Esophagus muscularis mucosa (tissue), 4 donors: ENCODE data around the gene ZNF646. TPM values are rescaled to one million over a fixed set of nuclear protein-coding genes. Genes with fewer than 3 reads are reported as not detected.

Source experiments
- DNase-seq: peaks from one replicate; pipeline ENCODE4 v3.0.0-alpha.2; 2017; ENCODE audit errors: extremely low spot score
- H3K27ac ChIP-seq, 4 donors: fragments of 200-600 bp; sonication (generic); replicated peaks in 1 of 4; 1 replicate in 3 of 4; 2 replicates in 1 of 4; pipeline ENCODE4 v1.5.1; 2016 to 2019; ENCODE audit warnings: mild to moderate bottlenecking in 1 of 4
- H3K27me3 ChIP-seq, 4 donors: fragments of 200-600 bp; sonication (generic); one replicate each; pipeline versions ENCODE4 v1.5.1 to v1.6.0; 2016 to 2019
- H3K36me3 ChIP-seq, 4 donors: fragments of 200-600 bp; sonication (generic); one replicate each; pipeline ENCODE4 v1.5.1; 2016 to 2019
- H3K4me1 ChIP-seq, 4 donors: fragments of 200-600 bp; sonication (generic); one replicate each; pipeline ENCODE4 v1.5.1; 2016 to 2019
- H3K4me3 ChIP-seq, 4 donors: fragments of 200-600 bp; sonication (generic); 1 replicate in 2 of 4; 2 replicates in 2 of 4; pipeline ENCODE4 v1.5.1; 2016 to 2019; ENCODE audit warnings: mild to moderate bottlenecking in 4 of 4, moderate library complexity in 1 of 4
- H3K9me3 ChIP-seq, 4 donors: fragments of 200-600 bp; sonication (generic); 1 replicate in 3 of 4; 2 replicates in 1 of 4; pipeline ENCODE4 v1.5.1; 2016 to 2019
- CTCF ChIP-seq, 3 experiments: fragments of 200-600 bp in 2 of 3; fragments of 450-650 bp in 1 of 3; sonication (generic) in 2 of 3; IDR thresholded peaks; one replicate each; pipeline ENCODE4 v1.5.1; 2017 to 2019; ENCODE audit warnings: antibody characterized with exemption in 3 of 3, mild to moderate bottlenecking in 2 of 3, moderate library complexity in 1 of 3
- EP300 ChIP-seq: sonication (generic); formaldehyde crosslinking; IDR thresholded peaks from one replicate; pipeline ENCODE4 v1.6.1; 2017; ENCODE audit warnings: antibody characterized with exemption
- POLR2A ChIP-seq: fragments of 450-650 bp; IDR thresholded peaks from one replicate; pipeline ENCODE4 v1.6.1; 2017; ENCODE audit warnings: antibody characterized with exemption, moderate library complexity, mild to moderate bottlenecking, low read depth
- POLR2AphosphoS5 ChIP-seq, 2 donors: sonication (generic); formaldehyde crosslinking; IDR thresholded peaks; one replicate each; pipeline ENCODE4 v1.6.1; 2017; ENCODE audit warnings: antibody characterized with exemption in 2 of 2
- WGBS: methylation state at CpG from one replicate; pipeline ENCODE4 v1.1.5; 2018; 5-methylcytosine and 5-hydroxymethylcytosine counted together
- intact Hi-C: fragments of 100-400 bp; cut with DNase I; formaldehyde crosslinking; loops from one replicate; pipeline ENCODE4 v1.15.1; 2023
- total RNA-seq, 4 donors: library from RNA; depleted of rRNA; stranded (reverse); fragments of >200 nt; gene quantifications; one replicate each; pipeline versions ENCODE4 v1.1.0 to v1.2.1, GENCODE V29; 2016

Gene ZNF646
- total RNA-seq, 4 donors from 2014 or later: 11.6 to 17.6 (median 15.5) TPM

- intact Hi-C loops: no loop called here
- no peak overlapping the region for H3K4me3 ChIP-seq
- DNase-seq: no peak
- peaks cover 34 to 53% (median 49%) of the 10 kb centered on the region in 4 donors for H3K36me3 ChIP-seq
- H3K27me3 ChIP-seq: peaks cover 0 to 25% (median 1%) of the 10 kb centered on the region in 4 donors
- no peak overlapping the region for H3K27ac ChIP-seq
- 84% methylated on average over 3 of the region's 6 CpGs for WGBS
- no peaks in the 10 kb centered on the region for H3K9me3 ChIP-seq
- peaks cover 11 to 26% (median 19%) of the 10 kb centered on the region in 4 donors for H3K4me1 ChIP-seq
- no peak for TF ChIP-seq POLR2A
- no peak for TF ChIP-seq CTCF (IDR thresholded peaks at IDR 0.05)
- no peak for TF ChIP-seq POLR2AphosphoS5 (IDR thresholded peaks at IDR 0.05)
- no peak for TF ChIP-seq EP300
These were observed 58.9 kb downstream of the ZNF646 start for GRCh38 chr16:31133046-31133501.

Other genes with a start within 250 kb of the ZNF646 start
- 10 to 100 TPM; 42.1 to 57.9 (median 45.5) TPM for gene BCL7C, start 180.3 kb upstream of the ZNF646 start, total RNA-seq
- 10 to 100 TPM in 2 of 4 donors, 1 to 10 TPM in 2; 6.2 to 18.8 (median 10.9) TPM for gene CTF1, start 177.8 kb upstream of the ZNF646 start, total RNA-seq
- gene FBXL19, start 150.8 kb upstream of the ZNF646 start, total RNA-seq: 10 to 100 TPM; 12.1 to 28.1 (median 17.7) TPM
- gene ORAI3, start 125.4 kb upstream of the ZNF646 start, total RNA-seq: 10 to 100 TPM; 33.0 to 56.5 (median 45.8) TPM
- gene SETD1A, start 116.7 kb upstream of the ZNF646 start, total RNA-seq: 10 to 100 TPM in 2 of 4 donors, 1 to 10 TPM in 2; 7.1 to 25.4 (median 9.9) TPM
- 10 to 100 TPM; 15.4 to 33.0 (median 17.9) TPM for gene HSD3B7, start 89.2 kb upstream of the ZNF646 start, total RNA-seq
- 1 to 10 TPM in 3 of 4 donors, under 1 TPM in 1; 0.92 to 2.6 (median 1.8) TPM for gene STX1B, start 63.8 kb upstream of the ZNF646 start, total RNA-seq
- gene STX4, start 40.9 kb upstream of the ZNF646 start, total RNA-seq: 10 to 100 TPM; 36.8 to 54.0 (median 41.0) TPM
- 10 to 100 TPM in 3 of 4 donors, 1 to 10 TPM in 1; 9.6 to 19.3 (median 10.6) TPM for gene ZNF668, start 182 bp upstream of the ZNF646 start, total RNA-seq
- 1 to 10 TPM in 3 of 4 donors, under 1 TPM in 1; 0.83 to 2.3 (median 1.2) TPM for gene PRSS53, start 14.5 kb downstream of the ZNF646 start, total RNA-seq
- 100 to 1,000 TPM in 2 of 4 donors, 10 to 100 TPM in 2; 81.4 to 122 (median 108) TPM for gene VKORC1, start 20.4 kb downstream of the ZNF646 start, total RNA-seq
- gene BCKDK, start 34.0 kb downstream of the ZNF646 start, total RNA-seq: 10 to 100 TPM; 34.1 to 73.7 (median 51.4) TPM
- gene KAT8, start 43.2 kb downstream of the ZNF646 start, total RNA-seq: 10 to 100 TPM; 61.0 to 83.4 (median 72.6) TPM
- under 1 TPM in 1 of 4 donors, not detected in 3; 0.34 TPM for gene PRSS8, start 61.3 kb downstream of the ZNF646 start, total RNA-seq
- 1 to 10 TPM; 2.7 to 8.4 (median 5.1) TPM for gene PRSS36, start 75.6 kb downstream of the ZNF646 start, total RNA-seq
- 10 to 100 TPM; 24.0 to 45.1 (median 34.2) TPM for gene FUS, start 105.7 kb downstream of the ZNF646 start, total RNA-seq
- 10 to 100 TPM; 14.5 to 28.9 (median 22.9) TPM for gene PYCARD, start 128.3 kb downstream of the ZNF646 start, total RNA-seq
- under 1 TPM in 2 of 4 donors, not detected in 2; under 0.01 to 0.84 TPM for gene TRIM72, start 139.7 kb downstream of the ZNF646 start, total RNA-seq
- gene PYDC1, start 142.7 kb downstream of the ZNF646 start, total RNA-seq: not detected
- 10 to 100 TPM; 12.2 to 25.2 (median 14.9) TPM for gene ITGAM, start 185.6 kb downstream of the ZNF646 start, total RNA-seq